Jurkat, Clone E6-1 (cell line): ENCODE results near the gene CDH24. TPM values are rescaled to one million over a fixed set of nuclear protein-coding genes. Genes with fewer than 3 reads are reported as not detected.

Experiments used
- DNase-seq: peaks from one replicate; pipeline ENCODE4 v3.0.0-alpha.2; 2011; ENCODE audit warnings: low read depth, low spot score
- H3K4me3 ChIP-seq: 2 replicates; pipeline ENCODE4 v1.5.1; 2011; ENCODE audit warnings: mild to moderate bottlenecking, low read length, control low read depth, moderate library complexity
- polyA plus RNA-seq: library from polyadenylated mRNA; unstranded; fragments of >200 nt; gene quantifications from one replicate; pipeline ENCODE4 v1.2.1, GENCODE V29; 2012; ENCODE audit warnings: missing spikeins; ENCODE audit not compliant: insufficient read length, insufficient read depth

The CDH24 gene, protein sequence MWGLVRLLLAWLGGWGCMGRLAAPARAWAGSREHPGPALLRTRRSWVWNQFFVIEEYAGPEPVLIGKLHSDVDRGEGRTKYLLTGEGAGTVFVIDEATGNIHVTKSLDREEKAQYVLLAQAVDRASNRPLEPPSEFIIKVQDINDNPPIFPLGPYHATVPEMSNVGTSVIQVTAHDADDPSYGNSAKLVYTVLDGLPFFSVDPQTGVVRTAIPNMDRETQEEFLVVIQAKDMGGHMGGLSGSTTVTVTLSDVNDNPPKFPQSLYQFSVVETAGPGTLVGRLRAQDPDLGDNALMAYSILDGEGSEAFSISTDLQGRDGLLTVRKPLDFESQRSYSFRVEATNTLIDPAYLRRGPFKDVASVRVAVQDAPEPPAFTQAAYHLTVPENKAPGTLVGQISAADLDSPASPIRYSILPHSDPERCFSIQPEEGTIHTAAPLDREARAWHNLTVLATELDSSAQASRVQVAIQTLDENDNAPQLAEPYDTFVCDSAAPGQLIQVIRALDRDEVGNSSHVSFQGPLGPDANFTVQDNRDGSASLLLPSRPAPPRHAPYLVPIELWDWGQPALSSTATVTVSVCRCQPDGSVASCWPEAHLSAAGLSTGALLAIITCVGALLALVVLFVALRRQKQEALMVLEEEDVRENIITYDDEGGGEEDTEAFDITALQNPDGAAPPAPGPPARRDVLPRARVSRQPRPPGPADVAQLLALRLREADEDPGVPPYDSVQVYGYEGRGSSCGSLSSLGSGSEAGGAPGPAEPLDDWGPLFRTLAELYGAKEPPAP
- polyA plus RNA-seq: 12.6 TPM

DNA sequence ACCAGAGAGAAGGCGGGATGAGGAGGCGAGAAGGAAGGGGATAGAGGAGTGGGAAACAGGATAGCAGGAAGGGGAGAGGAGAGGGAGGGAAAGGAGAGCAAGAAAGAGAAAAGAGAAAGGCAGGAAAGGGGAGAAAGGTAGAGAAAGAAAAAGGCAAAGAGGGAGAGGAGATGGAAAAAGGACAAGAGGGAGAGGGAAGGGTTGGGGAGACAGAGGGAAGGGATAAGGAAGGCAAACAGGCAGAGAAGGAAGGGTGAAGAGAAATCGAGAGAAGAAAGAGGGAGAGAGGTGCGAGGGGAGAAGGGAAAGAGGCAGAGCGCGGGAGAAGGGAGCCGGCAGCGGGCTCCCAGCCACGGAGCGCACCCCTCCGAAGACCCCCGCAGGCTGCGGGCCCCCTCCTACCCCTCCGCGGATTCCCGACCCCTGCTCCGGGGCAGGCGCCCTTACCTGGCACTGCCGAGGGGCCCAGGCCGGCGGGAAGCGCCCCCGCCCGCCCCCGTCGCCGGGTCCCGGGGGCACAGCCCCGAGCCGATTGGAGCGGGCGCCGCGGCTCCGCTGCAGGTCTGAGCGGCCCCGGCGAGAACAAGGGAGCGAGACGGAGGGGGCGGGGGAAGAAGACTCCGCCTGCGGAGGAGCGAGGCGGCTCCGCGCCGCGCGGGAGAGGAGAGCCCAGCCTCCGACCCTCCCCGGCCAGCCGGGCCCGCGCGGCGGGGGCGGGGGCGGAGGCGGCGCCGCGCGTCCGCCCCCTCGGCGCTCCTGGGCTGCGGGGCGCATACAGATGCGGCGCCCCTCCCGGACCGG lies at the start of gene CDH24:
Gene CDH24 (minus strand): TSS at position 565 of the 801 bp plus-strand sequence. CDS start 1,787 bp downstream, outside the sequence.
- DNase-seq: peak; percentile 49
- H3K4me3 ChIP-seq: peak within 1 kb of the TSS; percentile 58

DNA sequence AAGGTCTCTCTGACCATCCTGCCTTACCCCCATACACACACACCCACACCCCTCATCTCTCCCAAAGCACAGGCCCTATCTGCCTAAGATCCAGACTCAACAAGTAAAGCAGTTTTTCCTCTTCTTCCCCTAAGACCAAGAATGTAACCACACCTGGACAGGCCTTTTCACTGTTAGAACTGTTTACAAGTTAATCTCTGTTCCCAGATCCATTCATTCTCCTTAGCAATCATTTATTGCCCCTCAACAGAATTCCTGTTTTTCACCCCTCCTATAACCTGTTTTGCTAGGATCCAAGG lies 49.4 kb upstream of the CDH24 start:
- no peak for DNase-seq
- H3K4me3 ChIP-seq: no peak overlapping the region

DNA sequence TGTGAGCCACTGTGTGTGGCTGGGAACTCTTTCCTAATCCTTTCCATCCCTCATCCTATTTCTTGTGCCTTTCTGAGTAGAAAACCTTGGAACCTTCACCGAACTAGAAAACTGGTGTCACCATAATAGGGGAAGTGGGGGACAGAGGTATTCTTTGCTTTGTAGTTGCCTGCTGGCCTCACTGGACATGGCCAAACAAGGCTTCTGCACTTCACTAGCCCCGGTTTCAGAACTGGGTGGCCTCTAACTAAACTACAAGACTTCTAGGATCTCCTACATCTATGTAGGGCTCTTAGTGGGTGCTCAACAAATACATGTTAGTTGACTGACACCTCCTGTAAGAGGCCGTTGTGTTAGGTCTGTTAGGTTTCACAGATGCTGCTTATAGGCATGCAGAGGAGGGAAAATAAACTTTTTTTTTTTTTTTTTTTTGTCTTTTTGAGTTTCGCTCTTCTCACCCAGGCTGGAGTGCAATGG lies 48.1 kb upstream of the CDH24 start:
- DNase-seq: no peak

DNA sequence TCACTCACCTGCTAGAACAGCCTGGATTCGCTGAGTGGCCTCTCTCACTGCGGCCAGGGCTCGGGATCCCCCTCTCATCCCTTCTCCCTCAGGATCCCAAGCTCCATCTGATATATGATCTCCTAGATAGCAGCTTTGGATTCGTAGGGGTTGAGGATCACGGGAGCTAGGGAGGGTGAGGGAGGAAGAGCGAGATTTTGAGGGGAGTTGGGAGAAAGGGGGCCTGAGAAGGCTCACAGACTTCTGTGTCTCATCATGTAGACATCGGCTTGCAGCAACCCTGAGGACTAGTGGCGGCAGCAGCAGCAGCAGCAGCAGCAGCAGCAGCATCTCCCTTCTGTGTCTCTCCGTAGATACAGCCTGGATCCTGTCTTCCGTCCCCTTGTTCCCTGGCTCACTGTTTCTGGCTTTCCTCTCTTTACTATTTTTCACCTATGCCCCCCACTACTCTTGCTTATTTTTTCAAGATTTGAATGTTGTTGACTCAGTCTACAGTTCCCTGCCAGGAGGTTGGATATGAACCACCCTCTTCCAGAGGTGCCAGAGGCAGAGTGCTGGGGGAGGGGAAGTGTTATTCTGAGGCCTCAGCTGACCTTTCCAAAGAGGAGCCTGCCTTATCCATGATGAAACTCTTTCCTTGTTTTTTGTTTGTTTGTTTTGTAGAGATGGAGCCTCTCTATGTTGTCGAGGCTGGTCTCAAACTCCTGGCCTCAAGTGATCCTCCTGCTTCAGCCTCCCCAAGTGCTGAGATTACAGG lies 47.4 kb upstream of the CDH24 start, which contains the start of gene CIROP:
Gene CIROP (minus strand): TSS at position 399 of the 757 bp plus-strand sequence. CDS start 69 bp downstream, at position 330.
- H3K4me3 ChIP-seq: no peak within 1 kb of the TSS
- no peak for DNase-seq

More for the DNA sequence above, 48.1 kb upstream of the CDH24 start:
- no peak overlapping the region for H3K4me3 ChIP-seq

DNA sequence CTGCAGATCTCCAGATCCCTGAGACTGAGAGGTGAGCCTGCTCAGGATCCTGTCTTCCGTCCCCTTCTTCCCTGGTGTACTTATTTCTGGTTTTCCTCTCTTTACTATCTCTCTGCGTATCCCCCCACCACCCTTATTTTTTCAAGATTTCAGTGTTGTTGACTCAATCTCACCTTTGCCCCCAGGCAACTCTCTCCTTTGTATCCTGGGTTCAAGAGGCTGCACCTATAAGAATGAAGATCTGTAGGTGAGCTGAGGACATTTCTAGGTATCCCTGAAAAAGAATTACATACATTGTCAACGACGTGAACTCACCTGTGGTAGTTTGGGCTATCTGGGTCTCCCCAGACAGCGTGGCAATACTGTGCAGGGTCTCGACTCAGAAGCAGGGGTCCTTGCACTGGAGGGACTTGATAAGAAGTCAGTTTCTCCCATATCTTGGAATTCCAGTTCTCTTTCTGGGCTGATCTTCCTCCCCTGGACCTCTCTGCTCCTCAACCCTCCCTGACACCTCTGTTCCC lies 46.8 kb upstream of the CDH24 start:
- DNase-seq: no peak
- H3K4me3 ChIP-seq: no peak overlapping the region

DNA sequence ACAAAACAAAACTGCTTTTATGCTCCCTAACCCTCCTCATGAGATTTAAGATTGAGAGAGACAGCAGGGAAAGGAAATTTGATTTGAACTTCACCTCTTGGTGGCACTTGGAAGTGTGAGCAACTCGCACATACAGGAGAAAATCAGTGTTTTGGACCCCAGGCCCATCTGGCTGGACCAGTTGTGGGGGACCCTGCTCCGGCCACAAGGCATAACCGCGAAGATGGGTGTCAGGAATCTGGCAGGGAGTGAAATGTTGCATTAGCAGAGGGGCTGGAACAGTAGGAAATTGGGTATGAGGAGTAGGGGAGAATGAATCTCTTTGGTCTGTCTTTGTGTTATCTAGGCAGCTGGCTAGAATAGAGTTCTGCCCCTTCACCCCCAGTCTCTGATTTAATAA lies 46.3 kb upstream of the CDH24 start:
- DNase-seq: no peak
- no peak overlapping the region for H3K4me3 ChIP-seq

DNA sequence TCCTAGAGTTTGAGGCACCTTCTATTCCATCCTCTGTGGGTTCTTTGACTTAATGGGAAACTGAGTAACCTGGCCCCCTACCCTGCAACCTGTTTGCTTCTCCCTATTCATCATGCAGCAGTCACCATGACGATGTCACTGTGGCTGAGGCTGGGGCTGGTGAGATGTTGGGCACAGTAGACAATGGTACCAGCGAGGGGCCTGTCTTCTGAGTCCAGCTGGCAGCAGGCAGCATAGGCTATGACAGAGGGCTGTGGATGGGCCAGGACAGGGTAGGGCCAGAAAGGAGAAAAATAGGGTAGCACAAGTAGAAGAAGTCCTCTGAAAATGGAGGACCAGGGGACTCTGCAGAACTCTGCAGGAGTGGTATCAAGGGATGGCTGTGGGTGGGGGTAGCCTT lies 45.5 kb upstream of the CDH24 start:
- no peak for DNase-seq
- H3K4me3 ChIP-seq: no peak overlapping the region

DNA sequence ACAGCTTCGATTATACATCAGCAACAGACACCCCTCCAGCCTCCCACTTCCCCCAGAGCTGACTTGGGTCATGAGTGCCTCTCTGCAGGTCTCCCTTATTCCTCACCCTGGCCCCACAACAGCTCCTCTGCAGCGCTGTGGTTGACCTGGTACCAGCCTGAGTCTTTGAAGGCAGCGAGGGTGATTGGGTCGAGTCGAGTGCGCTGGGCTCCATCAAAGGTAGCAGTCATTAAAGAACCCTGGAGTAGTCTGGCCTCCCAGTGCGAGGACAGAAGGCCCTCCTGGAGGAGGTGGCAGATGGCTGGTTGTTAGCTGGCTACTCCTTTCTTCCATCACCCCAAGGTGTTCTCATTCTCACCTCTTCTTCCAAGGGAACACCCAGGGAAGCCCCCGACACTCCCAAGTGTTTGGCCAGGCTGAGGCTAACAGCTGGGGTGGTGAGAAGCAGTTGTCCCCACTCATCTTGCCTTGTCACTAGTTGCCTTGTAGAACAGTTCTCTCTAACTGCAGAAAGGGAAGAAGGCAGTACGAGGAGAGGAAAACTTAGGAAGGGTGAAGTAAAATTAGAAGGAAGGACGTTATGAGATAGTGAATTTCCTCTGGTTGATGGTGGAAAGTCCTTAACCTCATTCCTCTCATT lies 44.8 kb upstream of the CDH24 start:
- DNase-seq: no peak
- no peak overlapping the region for H3K4me3 ChIP-seq

DNA sequence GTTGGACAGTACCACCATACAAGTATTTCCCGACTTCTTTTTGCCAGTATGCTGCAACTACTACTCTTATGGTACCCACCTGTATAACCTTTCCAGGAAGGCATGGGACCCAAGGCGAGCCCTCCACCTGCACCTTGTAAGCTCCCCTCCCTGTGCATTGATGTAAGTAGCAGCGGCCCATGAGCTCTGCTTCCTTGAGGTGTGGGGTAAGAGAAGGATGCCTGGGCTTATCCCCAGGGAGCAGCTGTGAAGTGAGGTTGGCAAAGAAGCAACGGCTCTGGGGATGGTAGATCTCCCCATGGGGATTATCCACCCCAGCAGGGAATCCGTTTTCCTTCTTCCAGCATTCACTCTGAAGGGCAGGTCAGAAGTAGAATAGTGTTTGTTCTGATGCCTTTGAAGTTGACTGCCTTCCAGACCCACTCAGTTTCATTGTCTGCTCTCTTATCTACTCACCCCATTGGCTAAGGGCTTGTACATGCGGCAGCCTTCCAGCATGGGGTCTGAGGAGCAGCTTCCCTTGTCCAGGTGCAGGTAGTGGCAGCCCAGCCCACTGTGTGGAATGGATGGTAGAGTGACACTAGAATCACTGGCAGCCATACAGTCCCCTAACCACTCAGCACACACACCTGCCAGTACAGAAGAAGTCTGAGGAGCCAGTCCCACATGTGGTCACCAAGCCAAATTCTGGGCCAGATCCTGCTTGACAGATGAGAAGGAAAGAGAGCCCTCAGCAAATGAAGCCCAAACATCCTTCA lies 44.1 kb upstream of the CDH24 start:
- H3K4me3 ChIP-seq: no peak overlapping the region
- DNase-seq: no peak

DNA sequence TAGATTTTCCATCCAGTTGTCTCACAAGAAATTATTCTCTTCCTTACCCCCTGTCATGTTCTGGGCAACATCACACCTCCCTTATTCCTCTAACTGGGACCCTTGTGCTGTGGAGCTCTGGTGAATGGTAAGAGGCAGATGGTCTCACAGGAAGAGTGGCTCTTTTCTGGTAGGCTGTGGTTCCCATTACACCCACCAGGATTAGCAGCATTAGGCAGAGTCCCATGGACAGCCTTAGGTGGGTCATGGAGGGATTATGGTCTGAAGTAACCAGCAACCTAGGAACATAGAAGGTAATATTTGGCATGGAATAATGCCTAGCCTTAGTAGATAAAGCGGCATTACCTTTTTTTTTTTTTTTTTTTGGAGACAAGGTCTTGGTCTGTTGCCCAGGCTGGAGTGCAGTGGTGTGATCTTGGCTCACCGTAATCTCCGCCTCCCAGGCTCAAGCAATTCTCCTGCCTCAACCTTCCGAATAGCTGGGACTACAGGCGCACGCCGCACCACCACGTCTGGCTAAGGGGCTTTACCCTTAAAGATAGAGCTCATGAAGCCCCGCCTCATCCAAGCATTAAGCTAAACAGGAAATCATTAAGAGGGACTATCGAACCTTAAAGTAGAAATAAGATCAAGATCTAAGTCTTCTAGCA lies 42.0 kb upstream of the CDH24 start:
- no peak overlapping the region for H3K4me3 ChIP-seq
- no peak for DNase-seq

DNA sequence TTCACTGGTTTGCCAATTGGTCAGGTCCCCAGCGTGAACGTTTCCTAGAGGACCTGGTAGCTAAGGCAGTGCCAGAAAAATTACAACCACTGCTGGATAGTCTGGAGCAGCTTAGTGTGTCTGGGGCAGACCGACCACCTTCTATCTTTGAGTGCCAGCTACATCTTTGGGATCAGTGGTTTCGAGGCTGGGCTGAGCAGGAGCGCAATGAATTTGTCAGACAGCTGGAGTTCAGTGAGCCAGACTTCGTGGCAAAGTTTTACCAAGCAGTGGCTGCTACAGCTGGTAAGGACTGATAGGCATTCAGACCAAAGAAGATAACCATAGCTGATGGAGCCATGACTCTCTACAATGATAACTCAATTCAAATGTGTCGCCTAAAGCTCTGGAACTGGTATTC lies 40.5 kb upstream of the CDH24 start:
- no peak overlapping the region for H3K4me3 ChIP-seq
- no peak for DNase-seq

DNA sequence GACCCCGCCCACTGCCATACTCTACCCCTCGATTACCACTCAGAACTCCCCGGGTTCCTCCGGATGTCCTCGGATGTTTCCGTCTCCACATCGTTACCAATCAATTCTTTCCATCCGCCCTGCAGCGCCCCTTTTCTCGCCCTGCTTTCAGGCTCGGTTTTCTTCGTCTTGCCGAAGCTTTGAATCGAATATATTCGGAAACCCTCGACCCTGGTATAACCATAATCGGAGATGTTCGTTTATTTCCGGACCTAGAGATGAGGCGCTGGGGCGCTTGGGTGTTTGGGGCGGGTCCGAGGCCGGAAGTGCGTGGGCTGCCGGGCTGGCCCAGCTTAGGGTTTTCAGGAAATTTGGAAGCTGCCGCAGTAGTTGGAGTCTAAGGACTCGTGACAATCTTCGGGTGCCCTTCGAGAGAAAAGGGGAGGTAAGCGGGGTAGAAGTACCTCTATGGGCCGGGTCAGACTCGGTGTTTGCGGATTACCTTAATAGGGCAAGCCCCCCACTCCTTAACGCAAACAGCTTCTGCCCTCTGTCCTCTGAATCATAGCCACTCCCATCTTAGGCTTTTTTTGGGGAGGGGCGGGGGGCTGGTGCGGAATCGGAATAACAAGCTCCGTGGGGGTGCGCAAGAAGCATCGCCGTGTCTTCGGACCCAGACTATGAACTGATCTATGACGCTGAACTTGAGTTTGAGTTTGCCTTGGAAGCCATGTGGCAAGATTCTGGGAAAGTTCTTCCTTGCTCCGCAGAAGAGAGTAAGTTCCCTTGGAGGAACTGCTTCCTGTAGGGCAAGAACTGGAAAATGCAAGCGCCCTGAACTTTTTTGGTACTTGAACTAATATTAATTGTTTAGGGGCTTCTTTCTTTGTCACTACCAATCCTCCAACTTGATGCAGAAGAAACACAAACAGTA lies 38.1 kb upstream of the CDH24 start, which contains the start of gene C14orf119:
Gene C14orf119 (plus strand): TSS at position 310 of the 913 bp plus-strand sequence. CDS start 2,154 bp downstream, outside the sequence.
- DNase-seq: peak; percentile 100
- peak within 1 kb of the TSS; percentile 98 for H3K4me3 ChIP-seq

DNA sequence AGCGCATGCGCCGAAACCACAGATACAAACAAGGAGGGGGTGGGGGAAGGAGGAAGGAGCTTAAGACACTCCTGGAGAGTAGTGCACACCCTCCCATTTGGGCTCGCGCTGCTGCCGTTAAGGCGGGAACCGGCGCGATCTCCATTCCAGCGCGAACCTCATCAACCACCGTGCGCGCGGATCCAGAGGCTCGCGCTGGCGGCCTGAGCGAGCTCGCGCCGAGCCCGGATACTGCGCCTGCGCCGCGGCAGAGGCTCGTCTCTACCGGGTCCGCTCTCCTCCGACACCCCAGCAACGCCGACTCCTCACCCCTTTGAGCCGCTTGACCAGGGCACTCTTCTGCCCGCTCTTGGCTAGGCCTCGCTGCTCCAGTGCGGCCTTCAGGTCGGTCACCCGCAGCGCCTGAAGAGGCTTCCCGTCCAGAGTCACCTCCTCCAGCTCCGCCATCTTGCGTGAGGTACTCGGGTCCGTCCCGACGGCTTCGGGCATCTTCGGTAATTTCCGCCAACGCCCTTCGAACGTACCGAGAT lies 37.4 kb upstream of the CDH24 start, which contains the start of gene ACIN1:
Gene ACIN1 (minus strand): TSS at position 471 of the 530 bp plus-strand sequence. CDS start 24 bp downstream, at position 447.
- H3K4me3 ChIP-seq: peak within 1 kb of the TSS; percentile 98
- peak; percentile 93 for DNase-seq

DNA sequence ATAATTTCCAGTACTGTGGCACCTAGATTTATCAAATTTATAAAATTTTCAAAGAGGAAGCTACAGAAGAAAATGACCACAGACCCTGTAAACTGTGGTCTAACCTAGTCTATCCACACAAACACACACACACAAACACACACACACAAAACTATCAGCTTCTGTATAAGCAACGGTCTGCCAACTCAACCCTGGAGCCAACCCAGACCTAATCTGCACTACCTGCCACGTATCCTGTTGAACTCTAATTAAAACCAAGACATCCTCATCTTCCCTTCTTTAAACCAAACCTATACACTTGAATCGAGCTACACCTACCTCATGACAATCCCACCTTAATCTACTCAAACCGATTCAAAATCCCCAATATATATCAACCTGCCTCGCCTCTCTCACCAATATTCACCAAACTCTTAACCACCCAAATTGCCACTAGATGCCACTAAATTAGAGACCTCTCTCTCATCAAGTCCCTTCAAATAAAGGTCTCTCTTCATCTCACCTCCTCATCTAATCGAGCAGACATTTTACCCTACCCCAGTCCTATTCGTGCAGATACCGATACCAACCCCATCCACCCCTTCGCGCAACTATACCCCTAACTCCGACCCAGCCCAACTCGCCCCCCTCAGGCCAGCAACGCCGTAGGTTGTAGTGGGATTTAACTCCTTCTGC lies 36.8 kb upstream of the CDH24 start:
- H3K4me3 ChIP-seq: peak overlapping the region; percentile 98
- DNase-seq: no peak

DNA sequence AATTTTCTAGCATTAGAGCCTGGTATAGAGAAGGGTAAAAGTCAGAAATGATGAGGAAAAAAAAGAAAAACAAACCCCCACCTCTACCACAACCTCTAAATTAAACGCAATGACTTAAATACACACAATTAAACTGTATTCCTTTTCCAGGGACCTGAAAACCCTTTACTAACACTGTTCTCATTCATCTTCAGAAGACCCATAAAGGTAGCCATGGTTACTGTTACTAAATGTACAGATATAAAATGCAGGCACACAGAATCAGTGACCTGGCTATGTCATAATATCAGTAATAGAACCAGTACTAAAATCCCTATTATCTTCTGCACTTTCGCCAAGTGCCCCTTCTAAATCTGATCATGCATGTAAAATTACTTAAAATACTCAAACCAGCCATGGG lies 36.2 kb upstream of the CDH24 start:
- peak overlapping the region; percentile 98 for H3K4me3 ChIP-seq

More for the DNA sequence above, 36.2 kb upstream of the CDH24 start:
- DNase-seq: no peak
